Lower leg skin (tissue), 4 donors: ENCODE results near the gene SERPINA1. TPM values are rescaled to one million over a fixed set of nuclear protein-coding genes. Genes with fewer than 3 reads are reported as not detected.
A peak's percentile ranks its signal among the peaks of the same experiment; 100 is the strongest.

ENCODE experiments used
- DNase-seq, 2 donors: peaks; one replicate each; pipeline ENCODE4 v3.0.0-alpha.2; 2019; ENCODE audit warnings: low spot score in 2 of 2
- H3K4me3 ChIP-seq: fragments of 200-600 bp; sonication (generic); 2 replicates; pipeline ENCODE4 v1.5.1; 2017; ENCODE audit warnings: mild to moderate bottlenecking, low read depth; ENCODE audit not compliant: poor library complexity, severe bottlenecking
- CTCF ChIP-seq, 3 donors: fragments of 450-650 bp; IDR thresholded peaks; one replicate each; pipeline ENCODE4 v1.5.1; 2016; ENCODE audit warnings: antibody characterized with exemption in 3 of 3, mild to moderate bottlenecking in 3 of 3, moderate library complexity in 2 of 3
- POLR2A ChIP-seq, 2 donors: fragments of 450-650 bp; IDR thresholded peaks; one replicate each; pipeline ENCODE4 v1.6.1; 2016 to 2017; ENCODE audit warnings: antibody characterized with exemption in 2 of 2, mild to moderate bottlenecking in 1 of 2, moderate library complexity in 1 of 2
- WGBS, 2 donors: methylation state at CpG; one replicate each; pipeline ENCODE4 v1.1.5; 2018; 5-methylcytosine and 5-hydroxymethylcytosine counted together
- intact Hi-C: fragments of 100-400 bp; cut with DNase I; formaldehyde crosslinking; loops from one replicate; pipeline ENCODE4 v1.15.0; 2023; ENCODE audit warnings: low total_unique reads
- total RNA-seq, 4 donors: library from RNA; depleted of rRNA; stranded (reverse); fragments of >200 nt; gene quantifications; one replicate each; pipeline ENCODE4 v1.1.0, GENCODE V29; 2016

Gene SERPINA1
- total RNA-seq, 4 donors from 2014 or later: 0.93 to 6.2 (median 3.9) TPM; not detected in 1

- TF ChIP-seq CTCF (IDR thresholded peaks at IDR 0.05) (no peak), POLR2A (IDR thresholded peaks at IDR 0.05) (no peak)
- no peak overlapping the region for H3K4me3 ChIP-seq
- WGBS, 2 donors: 76 to 79% methylated on average over 16 of the region's 16 CpGs
- DNase-seq: peak in 1 of 2 donors; percentile 36
- intact Hi-C loops: no loop called here
Measured at GRCh38 chr14:94380225-94381148, 7.9 kb downstream of the SERPINA1 start.

- whole genome bisulfite sequencing, 2 donors: 72 to 73% methylated on average over 16 of the region's 16 CpGs
- DNase-seq: peak in 1 of 2 donors; percentile 53
- H3K4me3 ChIP-seq: no peak overlapping the region
- intact Hi-C loops: no loop called here
- TF ChIP-seq POLR2A (IDR thresholded peaks at IDR 0.05): no peak
- no peak for TF ChIP-seq CTCF (IDR thresholded peaks at IDR 0.05)
Measured at GRCh38 chr14:94379291-94380224, 8.8 kb downstream of the SERPINA1 start.

GRCh38 chr14:94378527-94379290 lies 9.7 kb downstream of the SERPINA1 start:
- no peak overlapping the region for H3K4me3 ChIP-seq
- 74 to 81% methylated on average over 17 of the region's 17 CpGs for WGBS, 2 donors
- peak in 1 of 2 donors; percentile 53 for DNase-seq
- intact Hi-C loops: no loop called here
- TF ChIP-seq POLR2A (IDR thresholded peaks at IDR 0.05) (no peak), CTCF (IDR thresholded peaks at IDR 0.05) (no peak)

GRCh38 chr14:94377866-94378470 lies 10.4 kb downstream of the SERPINA1 start:
- no peak overlapping the region for H3K4me3 ChIP-seq
- intact Hi-C loops: no loop called here
- no peak for TF ChIP-seq POLR2A (IDR thresholded peaks at IDR 0.05)
- no peak for TF ChIP-seq CTCF (IDR thresholded peaks at IDR 0.05)
- DNase-seq: peak in 1 of 2 donors; percentile 58
- 88 to 89% methylated on average over 6 of the region's 6 CpGs for WGBS, 2 donors
